ENCODE data around the gene LBX2. TPM values are rescaled to one million over a fixed set of nuclear protein-coding genes. Genes with fewer than 3 reads are reported as not detected.

Gene LBX2
- polyA plus RNA-seq, 1 of the 3 experiments (the other 2 are of a cell fraction), result 0.03 TPM

DNA sequence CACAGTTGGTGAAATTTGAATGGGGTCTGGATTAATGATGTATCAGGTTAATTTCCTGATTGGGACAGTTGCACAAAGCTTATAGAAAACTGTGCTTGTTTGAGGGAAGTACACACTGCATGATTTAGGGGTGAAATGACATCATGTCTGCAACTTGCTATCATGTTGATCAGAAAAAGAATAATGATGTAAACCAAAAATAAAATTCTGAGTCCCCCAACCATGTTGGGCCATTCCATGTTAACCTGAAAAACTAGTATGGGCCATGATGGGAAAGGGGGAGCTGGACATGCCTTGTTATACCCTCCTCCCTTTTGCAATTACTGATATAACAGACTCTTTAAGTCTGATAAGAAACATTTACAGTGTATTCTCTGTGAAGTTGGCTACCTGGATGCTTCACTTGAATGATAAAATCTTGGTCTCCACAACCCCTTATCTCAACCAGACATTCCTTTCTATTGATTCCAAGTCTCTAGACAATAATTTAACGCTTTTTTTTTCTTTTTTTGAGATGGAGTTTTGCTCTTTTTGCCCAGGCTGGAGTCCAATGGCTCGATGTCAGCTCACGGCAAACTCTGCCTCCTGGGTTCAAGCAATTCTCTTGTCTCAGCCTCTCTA lies 48.7 kb downstream of the LBX2 start (continued):
- TF ChIP-seq EZH2phosphoT487 (IDR thresholded peaks at IDR 0.05; ENCODE audit: borderline replicate concordance, low read depth) (no peak), MEF2A (IDR thresholded peaks at IDR 0.05; ENCODE audit: borderline replicate concordance, low read depth) (no peak), GATA2 (CRISPR knock-in tag; IDR thresholded peaks at IDR 0.05) (no peak), GABPA (IDR thresholded peaks at IDR 0.05; ENCODE audit: low read depth) (no peak), NRF1 (IDR thresholded peaks at IDR 0.05; ENCODE audit: low read depth, low read length) (no peak)
- TF ChIP-seq, protein P1, sequence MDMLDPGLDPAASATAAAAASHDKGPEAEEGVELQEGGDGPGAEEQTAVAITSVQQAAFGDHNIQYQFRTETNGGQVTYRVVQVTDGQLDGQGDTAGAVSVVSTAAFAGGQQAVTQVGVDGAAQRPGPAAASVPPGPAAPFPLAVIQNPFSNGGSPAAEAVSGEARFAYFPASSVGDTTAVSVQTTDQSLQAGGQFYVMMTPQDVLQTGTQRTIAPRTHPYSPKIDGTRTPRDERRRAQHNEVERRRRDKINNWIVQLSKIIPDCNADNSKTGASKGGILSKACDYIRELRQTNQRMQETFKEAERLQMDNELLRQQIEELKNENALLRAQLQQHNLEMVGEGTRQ (IDR thresholded peaks at IDR 0.05; ENCODE audit: borderline replicate concordance, low read depth, low read length), result no peak

DNA sequence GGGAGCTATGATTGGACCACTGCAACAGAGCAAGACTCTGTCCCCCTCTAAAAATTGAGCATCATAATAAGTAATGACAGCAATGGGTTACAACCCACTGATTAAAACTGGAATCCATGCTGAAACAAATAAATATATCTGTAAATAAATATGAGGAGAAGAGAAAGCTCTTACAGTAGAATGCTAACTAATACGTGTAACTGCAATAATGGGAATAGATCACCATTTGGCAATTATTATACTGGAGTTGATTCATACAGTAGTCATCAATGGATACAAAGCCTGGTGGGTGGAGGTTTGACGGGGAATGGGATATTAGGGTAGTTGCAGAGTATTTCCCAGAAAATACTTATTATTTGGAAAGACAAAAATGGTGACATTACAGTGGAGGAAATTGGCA lies 50.6 kb downstream of the LBX2 start:
- ChIA-PET POLR2A (no interaction called here), CTCF (interaction anchor here (1.3 kb wide), 1 partner anchor 114 kb away, joined by 3 read pairs; no protein-coding TSS in a partner anchor)
- no peak overlapping the region for H2AFZ ChIP-seq (ENCODE audit: low read depth)
- H3K27me3 ChIP-seq (ENCODE audit: insufficient read depth), result no peaks in the 10 kb centered on the region
- H3F3A ChIP-seq (replicated peaks; ENCODE audit: insufficient read depth), result peaks cover 12% of the 10 kb centered on the region
- no peaks in the 10 kb centered on the region for H3K36me3 ChIP-seq (replicated peaks in 1 of 2; ENCODE audit: control insufficient read depth in 1 of 2, insufficient read depth in 2 of 2, low read length in 1 of 2)
- no peaks in the 10 kb centered on the region for H3K9me3 ChIP-seq
- no peak for DNase-seq
- no peak overlapping the region for H3K27ac ChIP-seq (ENCODE audit: low read depth in 2 of 2, low read length in 1 of 2)
- TF ChIP-seq, protein P2, sequence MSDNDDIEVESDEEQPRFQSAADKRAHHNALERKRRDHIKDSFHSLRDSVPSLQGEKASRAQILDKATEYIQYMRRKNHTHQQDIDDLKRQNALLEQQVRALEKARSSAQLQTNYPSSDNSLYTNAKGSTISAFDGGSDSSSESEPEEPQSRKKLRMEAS (IDR thresholded peaks at IDR 0.05; ENCODE audit: low read depth), result no peak
- TF ChIP-seq RXRA (IDR thresholded peaks at IDR 0.05; ENCODE audit: borderline replicate concordance, low read depth) (no peak), FOXJ3 (CRISPR knock-in tag; IDR thresholded peaks at IDR 0.05) (no peak), TEAD4 (IDR thresholded peaks at IDR 0.05; ENCODE audit: borderline replicate concordance, insufficient read depth) (no peak), NRF1 (IDR thresholded peaks at IDR 0.05; ENCODE audit: low read depth, low read length) (no peak), FOSL2 (IDR thresholded peaks at IDR 0.05; ENCODE audit: borderline replicate concordance, low read depth) (no peak), TAF1 (IDR thresholded peaks at IDR 0.05; ENCODE audit: borderline replicate concordance, low read depth, low read length) (no peak), FOXM1 (IDR thresholded peaks at IDR 0.05; ENCODE audit: low read depth) (no peak), YY1 (IDR thresholded peaks at IDR 0.05; ENCODE audit: low read depth) (no peak), SMC3 (IDR thresholded peaks at IDR 0.05; ENCODE audit: low read depth, low read length) (no peak), RCOR1 (IDR thresholded peaks at IDR 0.05; ENCODE audit: low read length) (no peak)
- H4K20me1 ChIP-seq (ENCODE audit: insufficient read depth), result no peaks in the 10 kb centered on the region
- no peaks in the 10 kb centered on the region for H3K79me2 ChIP-seq (ENCODE audit: insufficient read depth)
- H3K9me2 ChIP-seq, result no peaks in the 10 kb centered on the region
- peaks cover 0 to 2% of the 10 kb centered on the region in 2 experiments; a peak in 1 of 4 replicates for H3K4me1 ChIP-seq (ENCODE audit: control insufficient read depth in 1 of 2, insufficient read depth in 2 of 2, low read depth in 1 of 2, low read length in 1 of 2)
- H3K9ac ChIP-seq, result no peak overlapping the region
- H3K4me3 ChIP-seq (ENCODE audit: low read depth in 2 of 2, low read length in 1 of 2), result no peak overlapping the region
- whole genome bisulfite sequencing (ENCODE audit: low lambda C conversion rate), result 60% methylated on average over 2 of the region's 2 CpGs
- H3K4me2 ChIP-seq, result no peak overlapping the region

Other genes with a start within 250 kb of the LBX2 start
- 0.25 and 1.1 TPM in 2 replicates for gene SLC4A5, start 156.2 kb downstream of the LBX2 start, polyA plus RNA-seq (2012; rRNA removed)
- gene DCTN1, start 119.3 kb downstream of the LBX2 start, polyA plus RNA-seq (2012; rRNA removed), result 88.9 and 91.1 TPM in 2 replicates
- 1.2 and 2.5 TPM in 2 replicates for gene C2orf81, start 78.0 kb downstream of the LBX2 start, polyA plus RNA-seq (2012; rRNA removed)
- 50.7 and 61.6 TPM in 2 replicates for gene WDR54, start 77.9 kb downstream of the LBX2 start, polyA plus RNA-seq (2012; rRNA removed)
- gene RTKN, start 57.7 kb downstream of the LBX2 start, polyA plus RNA-seq (2012; rRNA removed), result 22.6 and 23.4 TPM in 2 replicates
- 41.7 and 48.4 TPM in 2 replicates for gene INO80B, start 44.5 kb downstream of the LBX2 start, polyA plus RNA-seq (2012; rRNA removed)
- 184 and 193 TPM in 2 replicates for gene WBP1, start 41.2 kb downstream of the LBX2 start, polyA plus RNA-seq (2012; rRNA removed)
- 69.3 and 69.4 TPM in 2 replicates for gene MOGS, start 34.2 kb downstream of the LBX2 start, polyA plus RNA-seq (2012; rRNA removed)
- 60.6 and 95.0 TPM in 2 replicates for gene MRPL53, start 26.9 kb downstream of the LBX2 start, polyA plus RNA-seq (2012; rRNA removed)
- 8.7 and 13.1 TPM in 2 replicates for gene CCDC142, start 16.6 kb downstream of the LBX2 start, polyA plus RNA-seq (2012; rRNA removed)
- 27.9 and 38.0 TPM in 2 replicates for gene TTC31, start 16.5 kb downstream of the LBX2 start, polyA plus RNA-seq (2012; rRNA removed)
- 44.9 and 46.4 TPM in 2 replicates for gene PCGF1, start 8.1 kb upstream of the LBX2 start, polyA plus RNA-seq (2012; rRNA removed)
- gene TLX2, start 14.8 kb upstream of the LBX2 start, polyA plus RNA-seq (2012; rRNA removed), result 24.5 and 25.6 TPM in 2 replicates
- gene DQX1, start 26.6 kb upstream of the LBX2 start, polyA plus RNA-seq (2012; rRNA removed), result 1.6 and 1.8 TPM in 2 replicates
- 118 and 151 TPM in 2 replicates for gene AUP1, start 30.1 kb upstream of the LBX2 start, polyA plus RNA-seq (2012; rRNA removed)
- 55.7 and 60.4 TPM in 2 replicates for gene HTRA2, start 30.3 kb upstream of the LBX2 start, polyA plus RNA-seq (2012; rRNA removed)
- 47.9 and 59.3 TPM in 2 replicates for gene LOXL3, start 54.3 kb upstream of the LBX2 start, polyA plus RNA-seq (2012; rRNA removed)
- 25.3 and 28.1 TPM in 2 replicates for gene DOK1, start 55.1 kb upstream of the LBX2 start, polyA plus RNA-seq (2012; rRNA removed)
- gene M1AP, start 148.7 kb upstream of the LBX2 start, polyA plus RNA-seq (2012; rRNA removed), result 0.02 and 0.03 TPM in 2 replicates
- 17.3 and 19.1 TPM in 2 replicates for gene SEMA4F, start 154.6 kb upstream of the LBX2 start, polyA plus RNA-seq (2012; rRNA removed)